HEK293 (cell line): ENCODE measurements around the gene FBP1.
"Not testable (repeated sequence)": the region's sequence is repeated elsewhere in the genome, so short reads cannot be mapped to it uniquely, and the experiment has no call there.

ENCODE experiments used
- WT1 ChIP-seq: fragments of 450-650 bp; formaldehyde crosslinking; IDR thresholded peaks from 2 replicates; pipeline ENCODE4 v1.5.1; 2016; ENCODE audit warnings: missing biosample characterization, missing genetic modification characterization
- ZNF146 ChIP-seq: fragments of 450-650 bp; formaldehyde crosslinking; IDR thresholded peaks from 2 replicates; pipeline ENCODE4 v1.5.1; 2016; ENCODE audit warnings: missing biosample characterization, missing genetic modification characterization
- ZNF394 ChIP-seq: fragments of 450-650 bp; formaldehyde crosslinking; IDR thresholded peaks from 2 replicates; pipeline ENCODE4 v1.5.1; 2016; ENCODE audit warnings: missing biosample characterization, missing genetic modification characterization, mild to moderate bottlenecking, moderate library complexity, borderline replicate concordance
- ZNF561 ChIP-seq: fragments of 450-650 bp; IDR thresholded peaks from 2 replicates; pipeline ENCODE4 v1.5.1; 2018; ENCODE audit warnings: missing biosample characterization, missing genetic modification characterization, borderline replicate concordance
- ZNF624 ChIP-seq: fragments of 450-650 bp; formaldehyde crosslinking; IDR thresholded peaks from 2 replicates; pipeline ENCODE4 v1.5.1; 2017; ENCODE audit warnings: missing biosample characterization, missing genetic modification characterization
- ZNF677 ChIP-seq: fragments of 450-650 bp; IDR thresholded peaks from 2 replicates; pipeline ENCODE4 v1.5.0; 2018; ENCODE audit warnings: missing biosample characterization, mild to moderate bottlenecking, missing genetic modification characterization, moderate library complexity
- TF ChIP-seq, protein P1 (sequence below): fragments of 450-650 bp; formaldehyde crosslinking; IDR thresholded peaks from 2 replicates; pipeline ENCODE4 v1.5.1; 2016; ENCODE audit warnings: missing biosample characterization, missing genetic modification characterization
- TF ChIP-seq, protein P2 (sequence below): fragments of 450-650 bp; formaldehyde crosslinking; IDR thresholded peaks from 2 replicates; pipeline ENCODE4 v1.5.1; 2016; ENCODE audit warnings: missing biosample characterization, missing genetic modification characterization
- TF ChIP-seq, protein P3 (sequence below): fragments of 450-650 bp; formaldehyde crosslinking; IDR thresholded peaks from 2 replicates; pipeline ENCODE4 v1.5.1; 2017; ENCODE audit warnings: missing biosample characterization, missing genetic modification characterization
- TF ChIP-seq, protein P4 (sequence below): fragments of 450-650 bp; formaldehyde crosslinking; conservative IDR thresholded peaks from 2 replicates; pipeline ENCODE4 v1.5.1; 2016; ENCODE audit warnings: low read depth, missing biosample characterization, missing genetic modification characterization

DNA sequence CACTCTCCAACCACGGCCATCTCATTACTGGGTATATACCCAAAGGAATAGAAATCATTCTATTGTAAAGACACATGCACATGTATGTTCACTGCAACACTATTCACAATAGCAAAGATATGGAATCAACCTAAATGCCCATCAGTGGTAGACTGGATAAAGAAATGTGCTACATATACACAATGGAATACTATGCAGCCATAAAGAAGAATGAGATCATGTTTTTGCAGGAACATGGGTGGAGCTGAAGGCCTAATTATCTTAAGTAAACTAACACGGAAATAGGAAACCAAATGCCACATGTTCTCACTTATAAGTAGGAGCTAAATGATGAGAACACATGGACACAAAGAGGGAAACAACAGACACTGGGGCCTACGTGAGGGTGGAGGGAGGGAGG lies 75.0 kb downstream of the FBP1 start:
- TF ChIP-seq ZNF146 (tag by site-specific recombination) = peak; percentile 63
- TF ChIP-seq, protein P1, sequence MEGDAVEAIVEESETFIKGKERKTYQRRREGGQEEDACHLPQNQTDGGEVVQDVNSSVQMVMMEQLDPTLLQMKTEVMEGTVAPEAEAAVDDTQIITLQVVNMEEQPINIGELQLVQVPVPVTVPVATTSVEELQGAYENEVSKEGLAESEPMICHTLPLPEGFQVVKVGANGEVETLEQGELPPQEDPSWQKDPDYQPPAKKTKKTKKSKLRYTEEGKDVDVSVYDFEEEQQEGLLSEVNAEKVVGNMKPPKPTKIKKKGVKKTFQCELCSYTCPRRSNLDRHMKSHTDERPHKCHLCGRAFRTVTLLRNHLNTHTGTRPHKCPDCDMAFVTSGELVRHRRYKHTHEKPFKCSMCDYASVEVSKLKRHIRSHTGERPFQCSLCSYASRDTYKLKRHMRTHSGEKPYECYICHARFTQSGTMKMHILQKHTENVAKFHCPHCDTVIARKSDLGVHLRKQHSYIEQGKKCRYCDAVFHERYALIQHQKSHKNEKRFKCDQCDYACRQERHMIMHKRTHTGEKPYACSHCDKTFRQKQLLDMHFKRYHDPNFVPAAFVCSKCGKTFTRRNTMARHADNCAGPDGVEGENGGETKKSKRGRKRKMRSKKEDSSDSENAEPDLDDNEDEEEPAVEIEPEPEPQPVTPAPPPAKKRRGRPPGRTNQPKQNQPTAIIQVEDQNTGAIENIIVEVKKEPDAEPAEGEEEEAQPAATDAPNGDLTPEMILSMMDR (tag by site-specific recombination) = not testable (repeated sequence)
- TF ChIP-seq, protein P2, sequence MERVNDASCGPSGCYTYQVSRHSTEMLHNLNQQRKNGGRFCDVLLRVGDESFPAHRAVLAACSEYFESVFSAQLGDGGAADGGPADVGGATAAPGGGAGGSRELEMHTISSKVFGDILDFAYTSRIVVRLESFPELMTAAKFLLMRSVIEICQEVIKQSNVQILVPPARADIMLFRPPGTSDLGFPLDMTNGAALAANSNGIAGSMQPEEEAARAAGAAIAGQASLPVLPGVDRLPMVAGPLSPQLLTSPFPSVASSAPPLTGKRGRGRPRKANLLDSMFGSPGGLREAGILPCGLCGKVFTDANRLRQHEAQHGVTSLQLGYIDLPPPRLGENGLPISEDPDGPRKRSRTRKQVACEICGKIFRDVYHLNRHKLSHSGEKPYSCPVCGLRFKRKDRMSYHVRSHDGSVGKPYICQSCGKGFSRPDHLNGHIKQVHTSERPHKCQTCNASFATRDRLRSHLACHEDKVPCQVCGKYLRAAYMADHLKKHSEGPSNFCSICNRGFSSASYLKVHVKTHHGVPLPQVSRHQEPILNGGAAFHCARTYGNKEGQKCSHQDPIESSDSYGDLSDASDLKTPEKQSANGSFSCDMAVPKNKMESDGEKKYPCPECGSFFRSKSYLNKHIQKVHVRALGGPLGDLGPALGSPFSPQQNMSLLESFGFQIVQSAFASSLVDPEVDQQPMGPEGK = not testable (repeated sequence)
- TF ChIP-seq, protein P3, sequence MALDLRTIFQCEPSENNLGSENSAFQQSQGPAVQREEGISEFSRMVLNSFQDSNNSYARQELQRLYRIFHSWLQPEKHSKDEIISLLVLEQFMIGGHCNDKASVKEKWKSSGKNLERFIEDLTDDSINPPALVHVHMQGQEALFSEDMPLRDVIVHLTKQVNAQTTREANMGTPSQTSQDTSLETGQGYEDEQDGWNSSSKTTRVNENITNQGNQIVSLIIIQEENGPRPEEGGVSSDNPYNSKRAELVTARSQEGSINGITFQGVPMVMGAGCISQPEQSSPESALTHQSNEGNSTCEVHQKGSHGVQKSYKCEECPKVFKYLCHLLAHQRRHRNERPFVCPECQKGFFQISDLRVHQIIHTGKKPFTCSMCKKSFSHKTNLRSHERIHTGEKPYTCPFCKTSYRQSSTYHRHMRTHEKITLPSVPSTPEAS (tag by site-specific recombination) = not testable (repeated sequence)
- not testable (repeated sequence) for TF ChIP-seq ZNF561 (tag by site-specific recombination); ZNF677 (tag by site-specific recombination); ZNF624 (tag by site-specific recombination); WT1; ZNF394 (tag by site-specific recombination)
- TF ChIP-seq, protein P4, sequence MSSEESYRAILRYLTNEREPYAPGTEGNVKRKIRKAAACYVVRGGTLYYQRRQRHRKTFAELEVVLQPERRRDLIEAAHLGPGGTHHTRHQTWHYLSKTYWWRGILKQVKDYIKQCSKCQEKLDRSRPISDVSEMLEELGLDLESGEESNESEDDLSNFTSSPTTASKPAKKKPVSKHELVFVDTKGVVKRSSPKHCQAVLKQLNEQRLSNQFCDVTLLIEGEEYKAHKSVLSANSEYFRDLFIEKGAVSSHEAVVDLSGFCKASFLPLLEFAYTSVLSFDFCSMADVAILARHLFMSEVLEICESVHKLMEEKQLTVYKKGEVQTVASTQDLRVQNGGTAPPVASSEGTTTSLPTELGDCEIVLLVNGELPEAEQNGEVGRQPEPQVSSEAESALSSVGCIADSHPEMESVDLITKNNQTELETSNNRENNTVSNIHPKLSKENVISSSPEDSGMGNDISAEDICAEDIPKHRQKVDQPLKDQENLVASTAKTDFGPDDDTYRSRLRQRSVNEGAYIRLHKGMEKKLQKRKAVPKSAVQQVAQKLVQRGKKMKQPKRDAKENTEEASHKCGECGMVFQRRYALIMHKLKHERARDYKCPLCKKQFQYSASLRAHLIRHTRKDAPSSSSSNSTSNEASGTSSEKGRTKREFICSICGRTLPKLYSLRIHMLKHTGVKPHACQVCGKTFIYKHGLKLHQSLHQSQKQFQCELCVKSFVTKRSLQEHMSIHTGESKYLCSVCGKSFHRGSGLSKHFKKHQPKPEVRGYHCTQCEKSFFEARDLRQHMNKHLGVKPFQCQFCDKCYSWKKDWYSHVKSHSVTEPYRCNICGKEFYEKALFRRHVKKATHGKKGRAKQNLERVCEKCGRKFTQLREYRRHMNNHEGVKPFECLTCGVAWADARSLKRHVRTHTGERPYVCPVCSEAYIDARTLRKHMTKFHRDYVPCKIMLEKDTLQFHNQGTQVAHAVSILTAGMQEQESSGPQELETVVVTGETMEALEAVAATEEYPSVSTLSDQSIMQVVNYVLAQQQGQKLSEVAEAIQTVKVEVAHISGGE (tag by site-specific recombination) = not testable (repeated sequence)
